ENCODE results near the gene RAB26.
A peak's percentile ranks its signal among the peaks of the same experiment; 100 is the strongest.

Gene RAB26

GRCh38 chr16:2178321-2179106 is 30.1 kb downstream of the RAB26 start:
- DNase-seq (ENCODE audit: low spot score), result peak; percentile 23

- no peak for DNase-seq (ENCODE audit: low spot score)
These were observed 30.7 kb downstream of the RAB26 start for GRCh38 chr16:2179107-2179501.

- no peak for DNase-seq (ENCODE audit: low spot score)
These were observed 31.2 kb downstream of the RAB26 start for GRCh38 chr16:2179576-2179975.

- no peak for DNase-seq (ENCODE audit: low spot score)
These were observed 32.0 kb downstream of the RAB26 start for GRCh38 chr16:2180461-2180860.

GRCh38 chr16:2180962-2181923 is 32.8 kb downstream of the RAB26 start:
- DNase-seq (ENCODE audit: low spot score), result no peak

GRCh38 chr16:2181952-2182351 is 33.5 kb downstream of the RAB26 start:
- no peak for DNase-seq (ENCODE audit: low spot score)

- no peak for DNase-seq (ENCODE audit: low spot score)
These were observed 35.2 kb downstream of the RAB26 start for GRCh38 chr16:2183671-2184070.

- DNase-seq (ENCODE audit: low spot score), result no peak
These were observed 35.9 kb downstream of the RAB26 start for GRCh38 chr16:2184346-2184745.

GRCh38 chr16:2184962-2185361 is 36.5 kb downstream of the RAB26 start:
- no peak for DNase-seq (ENCODE audit: low spot score)

GRCh38 chr16:2186064-2186463 is 37.6 kb downstream of the RAB26 start:
- no peak for DNase-seq (ENCODE audit: low spot score)

- DNase-seq (ENCODE audit: low spot score), result no peak
These were observed 38.1 kb downstream of the RAB26 start for GRCh38 chr16:2186505-2186904.

- no peak for DNase-seq (ENCODE audit: low spot score)
These were observed 38.8 kb downstream of the RAB26 start for GRCh38 chr16:2187212-2187611.

- DNase-seq (ENCODE audit: low spot score), result no peak
These were observed 40.0 kb downstream of the RAB26 start for GRCh38 chr16:2188395-2188794.

GRCh38 chr16:2189252-2189893 is 40.9 kb downstream of the RAB26 start:
- DNase-seq (ENCODE audit: low spot score), result no peak

GRCh38 chr16:2190002-2190658 is 41.7 kb downstream of the RAB26 start:
- no peak for DNase-seq (ENCODE audit: low spot score)

GRCh38 chr16:2190659-2191445 is 42.4 kb downstream of the RAB26 start:
- no peak for DNase-seq (ENCODE audit: low spot score)

- DNase-seq (ENCODE audit: low spot score), result no peak
These were observed 43.0 kb downstream of the RAB26 start for GRCh38 chr16:2191446-2191706.

GRCh38 chr16:2194166-2194834 is 45.9 kb downstream of the RAB26 start:
- no peak for DNase-seq (ENCODE audit: low spot score)

- peak; percentile 65 for DNase-seq (ENCODE audit: low spot score)
These were observed 46.5 kb downstream of the RAB26 start for GRCh38 chr16:2194852-2195321.

GRCh38 chr16:2195322-2196161 is 47.1 kb downstream of the RAB26 start:
- DNase-seq (ENCODE audit: low spot score), result no peak

All from hematopoietic multipotent progenitor cell treated with erythropoietin and hydrocortisone succinate and interleukin-3 and kit ligand, for 17 days (in vitro differentiated cells).